GM19239 (cell line): ENCODE measurements around the gene ZCCHC7.
A peak's percentile ranks its signal among the peaks of the same experiment; 100 is the strongest.

Source experiments
- DNase-seq: peaks from one replicate; pipeline ENCODE4 v3.0.0; 2011; ENCODE audit warnings: low spot score; ENCODE audit not compliant: insufficient read length
- FAIRE-seq: peaks from 2 replicates; lab custom pipeline; 2011; peaks lifted over from hg19 to GRCh38; lab: Jason Lieb, UNC

The ZCCHC7 gene

GRCh38 chr9:37353791-37354190, 233.4 kb downstream of the ZCCHC7 start:
- no peak for FAIRE-seq
- DNase-seq = no peak

- DNase-seq (no peak), FAIRE-seq (peak; percentile 77)
These were observed 242.1 kb downstream of the ZCCHC7 start for GRCh38 chr9:37362430-37362829.

- FAIRE-seq = no peak
- no peak for DNase-seq
These were observed 242.8 kb downstream of the ZCCHC7 start for GRCh38 chr9:37363124-37363523.

- FAIRE-seq (no peak), DNase-seq (no peak)
These were observed 243.8 kb downstream of the ZCCHC7 start for GRCh38 chr9:37364136-37364535.

- DNase-seq = no peak
- peak; percentile 71 for FAIRE-seq
These were observed 244.5 kb downstream of the ZCCHC7 start for GRCh38 chr9:37364751-37365360.

- no peak for DNase-seq
- FAIRE-seq = no peak
These were observed 249.3 kb downstream of the ZCCHC7 start for GRCh38 chr9:37369671-37370070.

- no peak for FAIRE-seq
These were observed 249.9 kb downstream of the ZCCHC7 start for GRCh38 chr9:37370282-37370681.

GRCh38 chr9:37370968-37371563, 250.7 kb downstream of the ZCCHC7 start:
- FAIRE-seq (peak; percentile 100), DNase-seq (peak; percentile 33)

More at GRCh38 chr9:37370282-37370681, 249.9 kb downstream of the ZCCHC7 start:
- no peak for DNase-seq

- no peak for FAIRE-seq
- DNase-seq = no peak
These were observed 251.4 kb downstream of the ZCCHC7 start for GRCh38 chr9:37371565-37372464.

- no peak for DNase-seq
- FAIRE-seq = no peak
These were observed 252.5 kb downstream of the ZCCHC7 start for GRCh38 chr9:37372839-37373238.

- DNase-seq = no peak
- FAIRE-seq = peak; percentile 79
These were observed 253.2 kb downstream of the ZCCHC7 start for GRCh38 chr9:37373621-37374020.

GRCh38 chr9:37374892-37375291, 254.5 kb downstream of the ZCCHC7 start:
- FAIRE-seq (peak; percentile 94), DNase-seq (peak; percentile 36)

- FAIRE-seq (peak; percentile 86), DNase-seq (no peak)
These were observed 257.6 kb downstream of the ZCCHC7 start for GRCh38 chr9:37377688-37378612.

- DNase-seq (no peak), FAIRE-seq (no peak)
These were observed 258.2 kb downstream of the ZCCHC7 start for GRCh38 chr9:37378613-37379004.

- FAIRE-seq = no peak
- no peak for DNase-seq
These were observed 259.5 kb downstream of the ZCCHC7 start for GRCh38 chr9:37379835-37380234.

- FAIRE-seq (no peak), DNase-seq (no peak)
These were observed 260.2 kb downstream of the ZCCHC7 start for GRCh38 chr9:37380570-37380969.

- DNase-seq (no peak), FAIRE-seq (peak; percentile 94)
These were observed 260.8 kb downstream of the ZCCHC7 start for GRCh38 chr9:37381094-37381741.

GRCh38 chr9:37382161-37382981, 262.0 kb downstream of the ZCCHC7 start:
- DNase-seq = no peak
- FAIRE-seq = peak; percentile 92

- no peak for DNase-seq
- FAIRE-seq = peak; percentile 71
These were observed 262.6 kb downstream of the ZCCHC7 start for GRCh38 chr9:37382982-37383357.
